T-cell (primary cell): ENCODE data around the gene HLA-C. TPM values are rescaled to one million over a fixed set of nuclear protein-coding genes. Genes with fewer than 3 reads are reported as not detected.

Experiments used
- ATAC-seq, 4 experiments: fragments of 200-7000 bp in 3 of 4; fragments of 150-1000 bp in 1 of 4; cut with Tn5 transposase; replicated peaks in 1 of 4; 1 replicate in 3 of 4; 2 replicates in 1 of 4; pipeline ENCODE4 v1.10.0; 2021; ENCODE audit warnings: moderate library complexity in 3 of 4, mild to moderate bottlenecking in 2 of 4, moderate number of reproducible peaks in 1 of 4
- CTCF ChIA-PET, 2 donors: fragments of 300-600 bp; sonication (Branson Sonifier 250); formaldehyde crosslinking; loops; one replicate each; lab custom pipeline; 2022; ENCODE audit warnings: antibody characterized with exemption in 2 of 2; lab: Charles Lee
- POLR2A ChIA-PET, 2 donors: fragments of 300-600 bp; sonication (Branson Sonifier 250); formaldehyde crosslinking; loops; one replicate each; lab custom pipeline; 2022; ENCODE audit warnings: antibody characterized with exemption in 2 of 2; lab: Charles Lee
- DNase-seq, 35 experiments: peaks; one replicate each; pipeline versions ENCODE4 v3.0.0 to v3.0.0-alpha.2; 2013 to 2023
- H3K27ac ChIP-seq: one replicate; pipeline ENCODE4 v1.5.1; 2013; ENCODE audit warnings: low read length
- H3K27me3 ChIP-seq, 2 experiments: replicated peaks in 1 of 2; 1 replicate in 1 of 2; 2 replicates in 1 of 2; pipeline versions ENCODE4 v1.6.1 to v1.7.0; 2013; ENCODE audit warnings: low read length in 1 of 2, mixed read lengths in 1 of 2; ENCODE audit not compliant: control insufficient read depth in 2 of 2, insufficient read depth in 2 of 2; ENCODE audit errors: extremely low read depth in 1 of 2
- H3K36me3 ChIP-seq, 2 donors: 1 replicate in 1 of 2; 2 replicates in 1 of 2; pipeline versions ENCODE4 v1.6.1 to v1.7.0; 2013; ENCODE audit warnings: low read length in 1 of 2; ENCODE audit not compliant: control insufficient read depth in 2 of 2, insufficient read depth in 1 of 2; ENCODE audit errors: extremely low read depth in 1 of 2
- H3K4me1 ChIP-seq, 2 experiments: 1 replicate in 1 of 2; 2 replicates in 1 of 2; pipeline versions ENCODE4 v1.6.1 to v1.7.0; 2013; ENCODE audit warnings: low read length in 2 of 2, mixed read lengths in 1 of 2; ENCODE audit not compliant: insufficient read depth in 2 of 2, control insufficient read depth in 1 of 2; ENCODE audit errors: extremely low read depth in 1 of 2
- H3K4me3 ChIP-seq, 2 donors: 1 replicate in 1 of 2; 2 replicates in 1 of 2; pipeline versions ENCODE4 v1.5.1 to v1.7.0; 2013; ENCODE audit warnings: mild to moderate bottlenecking in 2 of 2, low read length in 1 of 2, moderate library complexity in 1 of 2; ENCODE audit not compliant: control insufficient read depth in 1 of 2; ENCODE audit errors: extremely low read depth in 1 of 2
- H3K9me3 ChIP-seq: 2 replicates; pipeline ENCODE4 v1.7.0; 2013
- H3K27ac Mint-ChIP-seq, 2 donors: one replicate each; pipeline ENCODE4 v1.8.0; 2020 to 2021; ENCODE audit warnings: mild to moderate bottlenecking in 2 of 2, mixed read lengths in 2 of 2
- H3K27me3 Mint-ChIP-seq, 2 donors: one replicate each; pipeline ENCODE4 v1.8.0; 2021 to 2022; ENCODE audit warnings: mixed read lengths in 2 of 2
- H3K36me3 Mint-ChIP-seq: one replicate; pipeline ENCODE4 v1.8.0; 2021; ENCODE audit warnings: mixed read lengths
- H3K4me1 Mint-ChIP-seq, 3 donors: one replicate each; pipeline ENCODE4 v1.8.0; 2020 to 2022; ENCODE audit warnings: mixed read lengths in 3 of 3, mild to moderate bottlenecking in 1 of 3
- H3K4me3 Mint-ChIP-seq, 3 donors: one replicate each; pipeline ENCODE4 v1.8.0; 2020 to 2022; ENCODE audit warnings: mild to moderate bottlenecking in 3 of 3, mixed read lengths in 3 of 3, moderate library complexity in 3 of 3
- H3K9me3 Mint-ChIP-seq, 3 donors: one replicate each; pipeline ENCODE4 v1.8.0; 2020 to 2022; ENCODE audit warnings: mixed read lengths in 3 of 3
- total RNA-seq, 35 experiments: library from RNA in 6 of 35; stranded (reverse) in 6 of 35; fragments of 120-200 nt in 1 of 35; gene quantifications; one replicate each; pipeline versions ENCODE4 v1.2.1 to v1.2.4 and lab custom pipeline; 2013 to 2026

The HLA-C gene
- total RNA-seq, 5 donors from 2014 or later (not counting 1 experiment from before 2014, with no cell fraction given), result 1,368 to 2,791 (median 2,039) TPM

GRCh38 chr6:31222496-31222895 is 49.4 kb downstream of the HLA-C start:
- CTCF ChIA-PET, result no interaction called here
- Histone ChIP-seq H3K4me3 (no peak overlapping the region), H3K4me1 (no peaks in the 10 kb centered on the region), H3K9me3 (no peaks in the 10 kb centered on the region), H3K36me3 (no peaks in the 10 kb centered on the region), H3K27me3 (no peaks in the 10 kb centered on the region), H3K27ac (no peak overlapping the region)
- no peak for DNase-seq
- no peaks in the 10 kb centered on the region for H3K4me1 Mint-ChIP-seq
- H3K27ac Mint-ChIP-seq, result no peak overlapping the region
- ATAC-seq, result no peak
- H3K9me3 Mint-ChIP-seq, result no peaks in the 10 kb centered on the region
- peaks cover 0 to under 1% of the 10 kb centered on the region in 2 donors for H3K27me3 Mint-ChIP-seq
- POLR2A ChIA-PET, result no interaction called here
- no peaks in the 10 kb centered on the region for H3K36me3 Mint-ChIP-seq
- no peak overlapping the region for H3K4me3 Mint-ChIP-seq

Other genes with a start within 250 kb of the HLA-C start
- not detected for gene C6orf15, start 159.5 kb downstream of the HLA-C start, total RNA-seq
- gene PSORS1C1, start 157.3 kb downstream of the HLA-C start, total RNA-seq, result not detected
- not detected for gene CDSN, start 151.6 kb downstream of the HLA-C start, total RNA-seq
- gene PSORS1C2, start 133.0 kb downstream of the HLA-C start, total RNA-seq, result not detected
- gene CCHCR1, start 114.3 kb downstream of the HLA-C start, total RNA-seq, result 10 to 100 TPM; 20.7 to 38.6 (median 28.1) TPM
- gene TCF19, start 113.5 kb downstream of the HLA-C start, total RNA-seq, result 10 to 100 TPM in 1 of 5 donors, 1 to 10 TPM in 4; 5.9 to 10.8 (median 9.6) TPM
- gene POU5F1, start 101.4 kb downstream of the HLA-C start, total RNA-seq, result 1 to 10 TPM in 3 of 5 donors, under 1 TPM in 1, not detected in 1; 0.61 to 3.9 (median 2.9) TPM
- 1,000 to 10,000 TPM; 6,093 to 7,629 (median 6,896) TPM for gene HLA-B, start 85.1 kb upstream of the HLA-C start, total RNA-seq
- gene MICA, start 131.5 kb upstream of the HLA-C start, total RNA-seq, result 10 to 100 TPM in 4 of 5 donors, 1 to 10 TPM in 1; 5.5 to 24.0 (median 14.9) TPM
- 10 to 100 TPM; 15.7 to 21.7 (median 16.1) TPM for gene MICB, start 226.1 kb upstream of the HLA-C start, total RNA-seq